ENCODE results near the gene ZNF398. TPM values are rescaled to one million over a fixed set of nuclear protein-coding genes. Genes with fewer than 3 reads are reported as not detected.

The ZNF398 gene
- total and polyA plus RNA-seq, 9 of the 15 experiments (the other 6 are each of a cell fraction or from before 2014, with no cell fraction given), result 4.0 to 18.6 (median 10.4) TPM

- no peak for TF ChIP-seq NCOA2 (IDR thresholded peaks at IDR 0.05; ENCODE audit: partially characterized antibody in 2 of 2)
- TF ChIP-seq ZBTB7A (IDR thresholded peaks at IDR 0.05; ENCODE audit: borderline replicate concordance, control insufficient read depth, low read depth, low read length), result peak; percentile 47; the same call in 1 of the 2 replicates
- TF ChIP-seq MLX (CRISPR knock-in tag; conservative IDR thresholded peaks at IDR 0.05), result peak in 1 of 2 experiments; percentile 53; a peak in 1 of 4 replicates
- TF ChIP-seq RBM22 (IDR thresholded peaks at IDR 0.05; ENCODE audit: low read depth, low read length, poor library complexity, severe bottlenecking), result peak; percentile 93
- TF ChIP-seq FOXM1 (IDR thresholded peaks at IDR 0.05; ENCODE audit: low read depth), result no peak
- no peak; the same call in 1 of the 2 replicates for TF ChIP-seq FOXM1 (CRISPR knock-in tag; IDR thresholded peaks at IDR 0.05; ENCODE audit: low read depth)
- no peak for TF ChIP-seq KLF16 (IDR thresholded peaks at IDR 0.05)
- TF ChIP-seq GTF3C2 (IDR thresholded peaks at IDR 0.05; ENCODE audit: borderline replicate concordance, extremely low read depth, insufficient read length), result no peak
- 0 out of 2 replicates have a peak, but pooled peaks have one; percentile 12 for TF ChIP-seq ZNF583 (CRISPR knock-in tag; IDR thresholded peaks at IDR 0.05)
- TF ChIP-seq TFAM (CRISPR knock-in tag; conservative IDR thresholded peaks at IDR 0.05), result no peak
- TF ChIP-seq SMARCE1 (IDR thresholded peaks at IDR 0.05), result peak; percentile 46; the same call in 1 of the 2 replicates
- TF ChIP-seq MYBL2 (IDR thresholded peaks at IDR 0.05; ENCODE audit: low read depth), result no peak
- TF ChIP-seq MYBL2 (CRISPR knock-in tag; IDR thresholded peaks at IDR 0.05; ENCODE audit: borderline replicate concordance), result no peak
- TF ChIP-seq KDM2B (CRISPR knock-in tag; IDR thresholded peaks at IDR 0.05), result 0 out of 2 replicates have a peak, but pooled peaks have one; percentile 17
- peak; percentile 77; the same call in 1 of the 2 replicates for TF ChIP-seq MTA3 (IDR thresholded peaks at IDR 0.05; ENCODE audit: borderline replicate concordance)
Observed at GRCh38 chr7:149147752-149148653, 750 bp downstream of the ZNF398 start (continued).

Measured in K562 (cell line).